GM10266 (cell line): Measurements from ENCODE around the gene NSUN6.

ENCODE experiments used
- DNase-seq: peaks from one replicate; pipeline ENCODE4 v3.0.0; 2012; ENCODE audit errors: extremely low spot score
- CTCF ChIP-seq: IDR thresholded peaks from 2 replicates; pipeline ENCODE4 v1.5.1; 2012; ENCODE audit warnings: mild to moderate bottlenecking, low read depth; ENCODE audit not compliant: control insufficient read depth, insufficient read depth; ENCODE audit errors: missing control alignments

NSUN6 gene

GRCh38 chr10:18685555-18685954, 34.2 kb upstream of the NSUN6 start:
- no peak for DNase-seq

GRCh38 chr10:18684953-18685352, 33.6 kb upstream of the NSUN6 start:
- no peak for DNase-seq
- TF ChIP-seq CTCF = no peak

More at GRCh38 chr10:18685555-18685954, 34.2 kb upstream of the NSUN6 start:
- no peak for TF ChIP-seq CTCF

GRCh38 chr10:18684416-18684815, 33.0 kb upstream of the NSUN6 start:
- no peak for DNase-seq
- TF ChIP-seq CTCF = no peak

GRCh38 chr10:18683427-18683826, 32.0 kb upstream of the NSUN6 start:
- no peak for DNase-seq
- no peak for TF ChIP-seq CTCF

- no peak for DNase-seq
Measured at GRCh38 chr10:18681971-18682411, 30.6 kb upstream of the NSUN6 start.

GRCh38 chr10:18681366-18681765, 30.0 kb upstream of the NSUN6 start:
- no peak for TF ChIP-seq CTCF
- DNase-seq = no peak

More at GRCh38 chr10:18681971-18682411, 30.6 kb upstream of the NSUN6 start:
- no peak for TF ChIP-seq CTCF

- no peak for DNase-seq
- no peak for TF ChIP-seq CTCF
Measured at GRCh38 chr10:18680754-18681153, 29.4 kb upstream of the NSUN6 start.
